ENCODE data around the gene SDR9C7.
"Not testable (repeated sequence)": the region's sequence is repeated elsewhere in the genome, so short reads cannot be mapped to it uniquely, and the experiment has no call there.

The SDR9C7 gene

DNA sequence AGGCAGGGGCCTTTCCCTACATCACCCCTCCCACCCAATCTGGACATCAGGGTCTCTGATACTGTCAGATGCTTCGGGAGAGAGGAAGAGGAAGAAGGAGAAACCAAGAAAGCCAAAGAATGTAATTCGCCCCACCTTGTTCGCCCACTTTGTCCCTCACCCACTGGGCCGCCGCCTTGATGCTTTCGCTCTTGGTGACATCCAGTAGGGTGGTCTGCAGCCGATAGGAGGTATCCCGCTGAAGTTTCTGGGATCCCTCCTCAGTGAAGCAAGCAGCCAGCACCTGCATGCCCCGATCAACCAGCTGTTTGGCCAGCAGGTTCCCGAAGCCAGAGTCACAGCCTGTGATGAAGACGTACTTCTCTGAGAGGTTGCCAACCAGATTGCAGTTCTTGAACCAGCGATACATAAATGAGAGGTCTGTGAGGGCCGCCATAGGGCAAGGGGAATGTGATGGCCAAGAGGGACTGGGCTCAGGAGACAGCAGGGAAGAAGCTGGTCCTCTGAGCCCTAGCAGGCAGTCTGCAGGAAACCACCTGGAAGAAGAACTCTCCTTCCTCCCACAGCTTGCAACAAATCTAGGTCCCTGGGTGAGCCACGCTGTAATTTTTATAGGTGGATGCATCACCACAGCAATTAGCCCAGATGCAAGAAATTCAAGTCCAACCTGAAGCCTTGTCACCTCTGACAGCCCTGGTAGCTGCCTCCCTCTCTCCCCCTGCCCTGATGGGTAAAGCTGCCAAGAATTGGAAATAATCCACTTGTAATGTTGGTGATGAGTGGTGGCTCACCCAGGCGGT is at the start of gene SDR9C7:
Gene SDR9C7, minus strand, starts transcription at position 583 of the 800 bp plus-strand sequence. Its CDS starts 147 bp downstream, at position 436.
- TF ChIP-seq ZNF274 (IDR thresholded peaks at IDR 0.05; ENCODE audit: low read depth, low read length), result no peak
- no peak within 1 kb of the TSS for H3K4me3 ChIP-seq (ENCODE audit: low read length)

DNA sequence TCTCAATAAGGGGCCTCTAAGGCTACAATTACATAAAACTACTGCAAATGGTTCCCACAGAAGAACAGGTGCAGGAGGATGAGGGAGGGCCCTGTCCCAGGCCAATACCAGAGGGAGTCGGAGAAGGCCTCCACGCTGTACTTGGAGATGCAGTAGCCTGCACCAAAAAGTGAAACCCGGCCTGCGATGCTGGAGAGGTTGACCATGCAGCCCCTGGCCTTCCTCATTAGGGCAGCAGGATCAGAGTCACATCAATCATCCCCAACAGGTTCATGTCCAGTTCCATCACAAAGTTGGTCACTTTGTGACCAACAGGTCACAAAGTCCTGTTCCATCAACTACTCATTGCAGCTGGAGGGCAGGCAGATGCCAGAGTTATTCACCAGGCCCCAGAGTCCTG is 49.2 kb upstream of the SDR9C7 start:
- H3K4me3 ChIP-seq (ENCODE audit: low read length), result no peak overlapping the region
- no peak for TF ChIP-seq ZNF274 (IDR thresholded peaks at IDR 0.05; ENCODE audit: low read depth, low read length)

DNA sequence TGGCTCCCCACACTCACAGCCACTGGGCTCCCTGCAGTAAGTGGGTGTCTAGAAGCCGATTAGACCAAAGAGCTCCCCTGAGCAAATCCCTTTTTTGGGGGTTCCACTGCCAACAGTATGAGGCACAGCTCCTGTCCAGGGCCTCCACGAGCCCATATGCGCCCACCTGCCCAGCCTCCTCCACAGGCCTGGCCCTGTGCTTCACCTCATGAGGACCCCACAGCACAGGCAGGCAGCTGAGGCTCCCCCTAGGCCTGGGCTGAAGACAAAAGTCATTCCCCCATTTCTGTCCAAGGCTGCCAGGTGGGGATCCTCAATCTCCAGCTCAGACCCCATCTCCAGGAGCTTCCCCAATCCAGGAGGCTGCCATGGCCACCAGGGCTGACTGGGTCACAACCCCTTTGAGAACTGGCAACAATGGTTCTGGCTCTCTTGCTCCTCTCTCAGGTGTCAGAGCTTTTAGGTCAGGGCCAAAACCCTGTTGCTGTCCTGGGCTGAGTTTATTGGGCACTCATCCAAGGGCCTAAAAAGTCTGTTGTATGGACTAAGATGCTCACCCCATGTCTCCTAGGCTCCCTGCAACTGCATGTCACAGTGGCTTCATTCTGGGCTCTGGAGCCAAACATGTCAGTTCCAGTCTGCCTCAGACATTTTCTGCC is 48.5 kb upstream of the SDR9C7 start:
- H3K4me3 ChIP-seq (ENCODE audit: low read length), result not testable (repeated sequence)

DNA sequence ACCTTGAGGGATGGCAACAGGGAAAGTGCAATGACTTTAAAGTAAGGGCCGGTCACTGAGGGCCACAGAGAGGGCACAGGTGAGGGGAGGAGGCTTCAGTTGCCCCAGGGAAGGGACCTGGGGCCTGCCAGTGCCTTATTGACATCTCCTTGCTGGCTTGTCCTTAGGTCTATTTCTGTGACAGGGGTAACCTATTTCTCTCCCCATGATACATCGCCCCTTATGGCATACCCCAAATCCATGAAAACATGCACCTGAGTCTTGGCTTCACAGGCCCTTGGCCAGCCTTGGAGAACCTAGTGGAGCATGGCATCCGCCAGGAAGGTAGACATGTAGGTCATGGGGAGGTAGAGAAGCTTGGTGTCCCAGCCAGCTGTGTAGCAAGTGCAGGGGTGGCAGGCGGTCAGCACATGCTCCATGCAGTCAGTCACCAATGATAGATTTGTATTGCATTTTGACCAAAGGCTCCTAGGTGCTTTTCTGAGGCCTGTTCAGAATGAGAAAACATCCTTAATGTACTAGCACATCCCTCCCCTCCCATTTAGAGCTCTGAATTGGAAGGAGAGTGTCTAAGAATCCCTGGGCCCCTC is 46.8 kb upstream of the SDR9C7 start:
- no peak overlapping the region for H3K4me3 ChIP-seq (ENCODE audit: low read length)
- TF ChIP-seq ZNF274 (IDR thresholded peaks at IDR 0.05; ENCODE audit: low read depth, low read length), result no peak

DNA sequence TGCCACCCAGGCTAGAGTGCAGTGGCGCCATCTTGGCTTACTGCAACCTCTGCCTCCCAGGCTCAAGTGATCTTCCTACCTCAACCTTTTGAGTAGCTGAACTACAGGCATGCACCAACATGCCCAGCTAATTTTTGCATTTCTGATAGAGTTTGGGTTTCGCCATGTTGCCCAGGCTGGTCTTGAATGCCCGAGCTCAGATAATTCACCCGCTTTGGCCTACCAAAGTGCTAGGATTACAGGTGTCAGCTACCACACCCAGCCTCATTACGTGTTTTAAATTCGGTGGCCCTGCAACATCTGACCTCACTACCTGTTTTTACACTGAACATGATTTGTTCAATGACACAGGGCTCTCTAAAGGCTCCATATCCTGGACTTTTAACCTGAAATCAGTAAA is 46.1 kb upstream of the SDR9C7 start:
- TF ChIP-seq ZNF274 (IDR thresholded peaks at IDR 0.05; ENCODE audit: low read depth, low read length), result no peak
- no peak overlapping the region for H3K4me3 ChIP-seq (ENCODE audit: low read length)

GRCh38 chr12:56979628-56980027 is 45.4 kb upstream of the SDR9C7 start:
- no peak for TF ChIP-seq ZNF274 (IDR thresholded peaks at IDR 0.05; ENCODE audit: low read depth, low read length)

DNA sequence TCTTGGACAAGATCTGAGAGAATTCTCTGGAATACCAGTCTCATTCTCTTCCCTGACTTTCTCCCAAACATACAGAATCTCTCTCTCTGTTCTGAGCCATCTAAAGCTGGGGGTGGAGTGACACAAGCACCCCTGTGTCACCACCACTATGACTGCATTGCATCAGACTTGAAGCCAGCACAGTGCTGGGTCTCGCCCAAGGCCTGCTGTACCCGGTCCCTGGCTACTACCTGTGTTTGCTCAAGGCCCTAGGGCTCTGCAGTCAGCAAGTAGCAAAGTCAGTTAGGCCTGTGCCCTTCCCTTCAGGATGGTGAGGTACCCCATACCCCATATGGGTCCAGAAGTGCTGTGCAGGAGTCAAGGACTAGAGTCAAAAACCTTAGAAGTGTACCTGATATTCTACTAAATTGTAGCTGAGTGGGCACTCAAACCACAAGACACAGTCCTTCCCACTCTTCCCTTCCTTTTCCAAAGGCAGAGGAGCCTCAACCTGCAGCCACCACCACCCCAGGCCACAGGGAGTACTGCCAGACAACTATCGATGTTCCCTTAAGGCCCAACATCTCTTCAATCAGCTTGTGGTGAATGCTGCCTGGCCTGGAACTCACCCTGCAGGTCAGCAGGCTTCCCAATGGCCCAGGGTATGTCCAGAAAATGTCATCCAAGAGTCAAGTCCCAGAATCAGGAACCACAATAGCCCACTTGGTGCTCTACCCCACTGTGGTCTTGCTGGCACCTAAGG is 44.4 kb upstream of the SDR9C7 start:
- TF ChIP-seq ZNF274 (IDR thresholded peaks at IDR 0.05; ENCODE audit: low read depth, low read length), result no peak

More at GRCh38 chr12:56979628-56980027, 45.4 kb upstream of the SDR9C7 start:
- no peak overlapping the region for H3K4me3 ChIP-seq (ENCODE audit: low read length)

DNA sequence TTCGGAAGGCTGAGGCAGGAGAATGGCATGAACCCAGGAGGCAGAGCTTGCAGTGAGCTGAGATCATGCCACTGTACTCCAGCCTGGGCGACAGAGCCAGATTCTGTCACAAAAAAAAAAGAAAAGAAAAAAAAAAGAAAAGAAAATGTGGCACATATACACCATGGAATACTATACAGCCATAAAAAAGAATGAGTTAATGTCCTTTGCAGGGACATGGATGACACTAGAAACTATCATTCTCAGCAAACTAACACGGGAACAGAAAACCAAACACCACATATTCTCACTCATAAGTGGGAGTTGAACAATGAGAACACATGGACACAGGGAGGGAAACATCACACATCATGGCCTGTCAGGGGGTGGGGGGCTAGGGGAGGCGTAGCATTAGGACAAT is 43.2 kb upstream of the SDR9C7 start:
- not testable (repeated sequence) for H3K4me3 ChIP-seq (ENCODE audit: low read length)

More for the DNA sequence above, 44.4 kb upstream of the SDR9C7 start:
- H3K4me3 ChIP-seq (ENCODE audit: low read length), result no peak overlapping the region

DNA sequence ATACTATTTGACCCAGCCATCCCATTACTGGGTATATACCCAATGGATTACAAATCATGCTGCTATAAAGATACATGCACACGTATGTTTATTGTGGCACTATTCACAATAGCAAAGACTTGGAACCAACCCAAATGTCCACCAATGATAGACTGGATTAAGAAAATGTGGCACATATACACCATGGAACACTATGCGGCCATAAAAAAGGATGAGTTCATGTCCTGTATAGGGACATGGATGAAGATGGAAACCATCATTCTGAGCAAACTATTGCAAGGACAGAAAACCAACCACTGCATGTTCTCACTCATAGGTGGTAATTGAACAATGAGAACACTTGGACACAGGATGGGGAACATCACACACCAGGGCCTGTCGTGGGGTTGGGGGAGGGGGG is 40.0 kb upstream of the SDR9C7 start:
- not testable (repeated sequence) for H3K4me3 ChIP-seq (ENCODE audit: low read length)

DNA sequence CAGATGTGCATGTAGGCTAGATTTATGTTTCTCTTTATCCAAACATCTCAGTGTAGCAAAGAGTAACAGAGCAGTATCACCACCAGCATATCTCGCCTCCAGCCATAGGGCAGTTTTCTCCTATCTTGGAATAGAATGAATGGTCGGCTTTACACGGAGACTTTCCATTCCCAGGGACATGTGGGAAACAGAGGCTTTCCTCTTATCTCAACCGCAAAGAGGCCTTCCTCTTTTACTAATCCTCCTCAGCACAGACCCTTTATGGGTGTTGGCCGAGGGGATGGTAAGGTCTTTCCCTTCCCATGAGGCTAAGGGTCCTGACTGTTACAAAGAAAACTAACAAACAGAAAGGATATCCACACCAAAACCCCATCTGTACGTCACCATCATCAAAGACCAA is 34.7 kb upstream of the SDR9C7 start:
- H3K4me3 ChIP-seq (ENCODE audit: low read length), result not testable (repeated sequence)

- not testable (repeated sequence) for H3K4me3 ChIP-seq (ENCODE audit: low read length)
Measured at GRCh38 chr12:56965997-56966642, 31.9 kb upstream of the SDR9C7 start.

- not testable (repeated sequence) for H3K4me3 ChIP-seq (ENCODE audit: low read length)
Measured at GRCh38 chr12:56965124-56965523, 30.9 kb upstream of the SDR9C7 start.

- not testable (repeated sequence) for H3K4me3 ChIP-seq (ENCODE audit: low read length)
Measured at GRCh38 chr12:56963557-56963956, 29.3 kb upstream of the SDR9C7 start.

GRCh38 chr12:56962247-56962646 is 28.0 kb upstream of the SDR9C7 start:
- H3K4me3 ChIP-seq (ENCODE audit: low read length), result not testable (repeated sequence)

DNA sequence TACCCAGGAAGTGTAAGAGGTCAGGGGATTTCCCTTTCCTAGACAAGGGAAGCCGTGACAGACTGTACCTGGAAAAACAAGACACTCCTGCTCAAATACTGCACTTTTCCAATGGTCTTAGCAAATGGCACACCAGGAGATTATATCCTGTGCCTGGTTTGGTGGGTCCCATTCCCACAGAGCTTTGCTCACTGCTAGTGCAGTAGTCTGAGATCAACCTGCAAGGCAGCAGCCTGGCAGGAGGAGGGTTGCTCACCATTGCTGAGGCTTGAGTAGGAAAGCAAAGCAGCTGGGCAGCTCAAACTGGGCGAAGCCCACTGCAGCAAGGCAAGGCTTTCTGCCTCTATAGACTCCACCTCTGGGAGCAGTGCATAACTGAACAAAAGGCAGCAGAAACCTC is 24.2 kb upstream of the SDR9C7 start:
- no peak for TF ChIP-seq ZNF274 (IDR thresholded peaks at IDR 0.05; ENCODE audit: low read depth, low read length)
- no peak overlapping the region for H3K4me3 ChIP-seq (ENCODE audit: low read length)

All from GM08714 (cell line).